Activated T-helper 1 cell treated with anti-CD3 and anti-CD28 coated beads, Interleukin-12 subunit alpha, Interleukin-12 subunit beta, Interleukin-2, Interleukin-4 antibody, amounts not matched to agents 30 ng/mL and 10 ng/mL and 1 ng/mL, durations not matched to agents 14 hours and 24 hours and 36 hours (primary cell): ENCODE results near the gene NFRKB. TPM values are rescaled to one million over a fixed set of nuclear protein-coding genes. Genes with fewer than 3 reads are reported as not detected.
"Not testable (repeated sequence)": the region's sequence is repeated elsewhere in the genome, so short reads cannot be mapped to it uniquely, and the experiment has no call there.

Source experiments
- DNase-seq: peaks from one replicate; pipeline ENCODE4 v3.0.0; 2021; ENCODE audit warnings: low spot score
- H3K27ac Mint-ChIP-seq: one replicate; pipeline ENCODE4 v1.8.0; 2021; ENCODE audit warnings: mild to moderate bottlenecking, mixed read lengths
- H3K27me3 Mint-ChIP-seq: one replicate; pipeline ENCODE4 v1.8.0; 2022; ENCODE audit warnings: mild to moderate bottlenecking, moderate library complexity, mixed read lengths; ENCODE audit not compliant: insufficient read depth
- H3K36me3 Mint-ChIP-seq: one replicate; pipeline ENCODE4 v1.8.0; 2021; ENCODE audit warnings: low read depth, mixed read lengths
- H3K4me1 Mint-ChIP-seq: one replicate; pipeline ENCODE4 v1.8.0; 2021; ENCODE audit warnings: low read depth, mixed read lengths
- H3K4me3 Mint-ChIP-seq: one replicate; pipeline ENCODE4 v1.8.0; 2021; ENCODE audit warnings: mild to moderate bottlenecking, moderate library complexity, mixed read lengths
- H3K9me3 Mint-ChIP-seq: one replicate; pipeline ENCODE4 v1.8.0; 2021; ENCODE audit warnings: mixed read lengths
- intact Hi-C: fragments of 100-400 bp; cut with micrococcal nuclease; formaldehyde crosslinking; loops from one replicate; pipeline ENCODE4 v1.15.1; 2024
- total RNA-seq: library from RNA; stranded (reverse); gene quantifications from 2 replicates; pipeline ENCODE4 v1.2.3, GENCODE V29; 2022

NFRKB gene
- total RNA-seq, 1 donor from 2014 or later = 48.5 TPM

GRCh38 chr11:129880311-129880710 is 15.1 kb downstream of the NFRKB start:
- Mint-ChIP-seq H3K4me1 (no peaks in the 10 kb centered on the region), H3K36me3 (peaks cover 66% of the 10 kb centered on the region), H3K27ac (no peak overlapping the region), H3K9me3 (no peaks in the 10 kb centered on the region), H3K4me3 (no peak overlapping the region), H3K27me3 (no peaks in the 10 kb centered on the region)
- intact Hi-C loops = no loop called here
- no peak for DNase-seq

GRCh38 chr11:129871914-129872313 is 23.5 kb downstream of the NFRKB start:
- intact Hi-C loops = no loop called here
- no peak overlapping the region for H3K4me3 Mint-ChIP-seq
- no peak overlapping the region for H3K27ac Mint-ChIP-seq
- H3K4me1 Mint-ChIP-seq = no peaks in the 10 kb centered on the region
- H3K9me3 Mint-ChIP-seq = no peaks in the 10 kb centered on the region
- H3K36me3 Mint-ChIP-seq = peaks cover 65% of the 10 kb centered on the region
- no peak for DNase-seq
- no peaks in the 10 kb centered on the region for H3K27me3 Mint-ChIP-seq

- H3K27ac Mint-ChIP-seq, intact Hi-C loops, DNase-seq, H3K9me3 Mint-ChIP-seq, H3K4me3 Mint-ChIP-seq, H3K27me3 Mint-ChIP-seq, H3K4me1 Mint-ChIP-seq: not testable (repeated sequence)
- H3K36me3 Mint-ChIP-seq = peaks cover 65% of the 10 kb centered on the region
These were observed 26.8 kb downstream of the NFRKB start for GRCh38 chr11:129868626-129869025.

GRCh38 chr11:129866311-129866710 is 29.1 kb downstream of the NFRKB start:
- no peak overlapping the region for H3K27ac Mint-ChIP-seq
- DNase-seq = no peak
- H3K27me3 Mint-ChIP-seq = no peaks in the 10 kb centered on the region
- no peaks in the 10 kb centered on the region for H3K4me1 Mint-ChIP-seq
- H3K36me3 Mint-ChIP-seq = peaks cover 62% of the 10 kb centered on the region
- intact Hi-C loops = no loop called here
- no peaks in the 10 kb centered on the region for H3K9me3 Mint-ChIP-seq
- H3K4me3 Mint-ChIP-seq = no peak overlapping the region

GRCh38 chr11:129865701-129866100 is 29.7 kb downstream of the NFRKB start:
- no peak overlapping the region for H3K27ac Mint-ChIP-seq
- peaks cover 58% of the 10 kb centered on the region for H3K36me3 Mint-ChIP-seq

GRCh38 chr11:129864811-129865210 is 30.6 kb downstream of the NFRKB start:
- Mint-ChIP-seq H3K4me1 (peaks cover 2% of the 10 kb centered on the region), H3K36me3 (peaks cover 55% of the 10 kb centered on the region), H3K27ac (no peak overlapping the region), H3K9me3 (no peaks in the 10 kb centered on the region), H3K4me3 (no peak overlapping the region), H3K27me3 (no peaks in the 10 kb centered on the region)
- no peak for DNase-seq
- intact Hi-C loops = no loop called here

More at GRCh38 chr11:129865701-129866100, 29.7 kb downstream of the NFRKB start:
- Mint-ChIP-seq H3K4me3 (no peak overlapping the region), H3K4me1 (no peaks in the 10 kb centered on the region), H3K27me3 (no peaks in the 10 kb centered on the region), H3K9me3 (no peaks in the 10 kb centered on the region)
- intact Hi-C loops = no loop called here
- no peak for DNase-seq

GRCh38 chr11:129861702-129862522 is 33.5 kb downstream of the NFRKB start:
- intact Hi-C loops = no loop called here
- H3K36me3 Mint-ChIP-seq = peaks cover 49% of the 10 kb centered on the region
- no peak overlapping the region for H3K4me3 Mint-ChIP-seq
- DNase-seq = no peak
- H3K9me3 Mint-ChIP-seq = no peaks in the 10 kb centered on the region
- H3K27ac Mint-ChIP-seq = no peak overlapping the region
- H3K4me1 Mint-ChIP-seq = peaks cover 5% of the 10 kb centered on the region
- no peaks in the 10 kb centered on the region for H3K27me3 Mint-ChIP-seq

GRCh38 chr11:129856036-129856435 is 39.3 kb downstream of the NFRKB start:
- no peak overlapping the region for H3K4me3 Mint-ChIP-seq
- H3K36me3 Mint-ChIP-seq = peaks cover 14% of the 10 kb centered on the region
- H3K9me3 Mint-ChIP-seq = no peaks in the 10 kb centered on the region
- intact Hi-C loops = no loop called here
- no peaks in the 10 kb centered on the region for H3K27me3 Mint-ChIP-seq
- H3K4me1 Mint-ChIP-seq = peaks cover 43% of the 10 kb centered on the region
- H3K27ac Mint-ChIP-seq = no peak overlapping the region
- no peak for DNase-seq

GRCh38 chr11:129855086-129855485 is 40.3 kb downstream of the NFRKB start:
- no peak overlapping the region for H3K27ac Mint-ChIP-seq

GRCh38 chr11:129854232-129854805 is 41.1 kb downstream of the NFRKB start:
- Mint-ChIP-seq H3K27ac (peak overlapping the region; percentile 79), H3K27me3 (no peaks in the 10 kb centered on the region), H3K36me3 (peaks cover 8% of the 10 kb centered on the region), H3K9me3 (no peaks in the 10 kb centered on the region), H3K4me1 (peaks cover 38% of the 10 kb centered on the region), H3K4me3 (peak overlapping the region; percentile 53)
- DNase-seq = no peak
- intact Hi-C loops = no loop called here

More at GRCh38 chr11:129855086-129855485, 40.3 kb downstream of the NFRKB start:
- DNase-seq = no peak
- H3K36me3 Mint-ChIP-seq = peaks cover 13% of the 10 kb centered on the region
- intact Hi-C loops = no loop called here
- peaks cover 43% of the 10 kb centered on the region for H3K4me1 Mint-ChIP-seq
- no peaks in the 10 kb centered on the region for H3K9me3 Mint-ChIP-seq
- H3K4me3 Mint-ChIP-seq = no peak overlapping the region
- no peaks in the 10 kb centered on the region for H3K27me3 Mint-ChIP-seq

GRCh38 chr11:129853518-129854231 is 41.7 kb downstream of the NFRKB start:
- intact Hi-C loops = no loop called here
- peaks cover 7% of the 10 kb centered on the region for H3K36me3 Mint-ChIP-seq
- H3K9me3 Mint-ChIP-seq = no peaks in the 10 kb centered on the region
- H3K27ac Mint-ChIP-seq = peak overlapping the region; percentile 79
- no peaks in the 10 kb centered on the region for H3K27me3 Mint-ChIP-seq
- DNase-seq = peak; percentile 57
- peak overlapping the region; percentile 53 for H3K4me3 Mint-ChIP-seq
- peaks cover 38% of the 10 kb centered on the region for H3K4me1 Mint-ChIP-seq

GRCh38 chr11:129852125-129852740 is 43.1 kb downstream of the NFRKB start:
- Mint-ChIP-seq H3K9me3 (no peaks in the 10 kb centered on the region), H3K4me1 (peaks cover 38% of the 10 kb centered on the region), H3K36me3 (no peaks in the 10 kb centered on the region), H3K4me3 (no peak overlapping the region), H3K27ac (no peak overlapping the region), H3K27me3 (no peaks in the 10 kb centered on the region)
- no peak for DNase-seq
- intact Hi-C loops = no loop called here
